Stimulated activated CD8-positive, alpha-beta memory T cell treated with anti-CD3 and anti-CD28 coated beads, Interleukin-15, amount 100 ng/mL, for 4 hours (primary cell): ENCODE measurements around the gene MSL1.

Source experiments
- DNase-seq, 2 donors: peaks; one replicate each; pipeline ENCODE4 v3.0.0-alpha.2; 2020; ENCODE audit warnings: low read depth in 2 of 2

The MSL1 gene

GRCh38 chr17:40174514-40174913 lies 52.7 kb downstream of the MSL1 start:
- DNase-seq = no peak

DNA sequence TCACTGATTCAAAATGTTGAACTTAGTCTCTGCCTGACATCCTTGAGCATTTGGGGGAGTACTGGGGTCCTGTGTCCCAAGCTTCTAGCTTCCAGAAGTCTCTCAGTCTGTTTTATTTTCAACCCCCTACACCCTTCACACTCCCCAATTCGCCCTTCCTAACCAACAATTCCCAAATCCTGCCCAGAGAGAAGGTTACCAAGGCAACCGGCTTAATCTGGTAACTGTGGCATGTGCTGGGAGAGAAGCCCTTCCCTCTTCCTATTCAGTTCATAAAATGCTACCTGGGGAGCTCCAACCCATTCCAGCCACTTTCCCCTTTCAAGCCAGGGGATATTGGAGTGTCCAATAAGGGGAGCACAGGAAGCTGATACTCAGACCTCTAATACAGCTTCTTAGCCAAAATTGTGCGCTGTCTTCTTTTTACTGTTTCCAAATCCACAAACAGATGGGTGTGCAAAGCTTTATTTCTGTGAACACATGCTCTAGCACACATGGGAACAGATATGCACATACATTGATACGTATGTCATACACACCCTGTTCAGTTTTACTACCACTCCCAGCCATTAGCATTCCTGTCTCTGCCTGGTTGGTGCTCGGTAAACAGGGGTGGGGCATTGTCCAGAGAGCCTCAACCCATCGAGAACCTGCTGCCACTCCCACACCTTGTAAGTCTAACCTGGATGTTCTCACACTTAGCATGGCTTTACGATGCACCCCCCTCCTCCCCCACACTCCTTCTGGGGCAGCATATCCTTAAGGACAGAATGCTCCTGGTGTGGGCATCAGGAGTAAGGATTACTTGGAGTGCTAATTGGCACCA lies 54.4 kb downstream of the MSL1 start:
- DNase-seq = no peak

- DNase-seq = no peak
Observed at GRCh38 chr17:40176754-40177110, 55.0 kb downstream of the MSL1 start.

DNA sequence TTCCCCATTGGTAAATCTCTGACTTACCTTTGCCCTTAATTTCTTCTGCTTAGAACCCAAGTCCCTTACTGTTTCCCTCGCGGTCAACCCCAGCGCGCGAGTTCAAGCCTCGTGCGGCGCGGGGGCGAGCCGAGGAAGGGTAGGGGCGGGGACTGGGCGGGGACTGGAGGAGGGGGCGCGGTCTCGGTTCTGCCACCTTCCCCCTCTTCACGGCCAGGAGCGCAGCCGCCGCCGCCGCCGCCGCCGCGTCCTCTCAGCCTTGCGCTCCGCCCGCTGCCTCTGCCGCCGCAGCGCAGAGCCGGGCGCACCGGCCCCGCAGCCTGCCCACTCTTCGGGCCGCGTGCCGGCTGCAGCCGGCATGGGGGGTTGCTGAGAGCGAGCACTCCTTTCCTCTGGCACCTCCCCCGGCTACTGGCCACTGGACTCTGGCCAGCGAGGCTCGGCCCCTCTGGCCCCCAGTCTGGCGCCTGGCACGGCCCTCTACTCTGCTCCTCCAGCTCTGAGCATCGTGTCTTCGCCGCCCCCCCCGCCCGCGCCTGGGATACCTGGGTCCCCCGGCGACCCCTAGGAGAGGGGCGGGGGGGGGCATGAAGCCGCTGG lies 55.6 kb downstream of the MSL1 start, which contains the start of gene RAPGEFL1:
Gene RAPGEFL1, plus strand, starts transcription at position 196 of the 600 bp plus-strand sequence. Its CDS starts 392 bp downstream, at position 588.
- peak; percentile 75 to 78 for DNase-seq

- no peak for DNase-seq
Observed at GRCh38 chr17:40178021-40178601, 56.3 kb downstream of the MSL1 start.

GRCh38 chr17:40178660-40179059 lies 56.9 kb downstream of the MSL1 start:
- no peak for DNase-seq

DNA sequence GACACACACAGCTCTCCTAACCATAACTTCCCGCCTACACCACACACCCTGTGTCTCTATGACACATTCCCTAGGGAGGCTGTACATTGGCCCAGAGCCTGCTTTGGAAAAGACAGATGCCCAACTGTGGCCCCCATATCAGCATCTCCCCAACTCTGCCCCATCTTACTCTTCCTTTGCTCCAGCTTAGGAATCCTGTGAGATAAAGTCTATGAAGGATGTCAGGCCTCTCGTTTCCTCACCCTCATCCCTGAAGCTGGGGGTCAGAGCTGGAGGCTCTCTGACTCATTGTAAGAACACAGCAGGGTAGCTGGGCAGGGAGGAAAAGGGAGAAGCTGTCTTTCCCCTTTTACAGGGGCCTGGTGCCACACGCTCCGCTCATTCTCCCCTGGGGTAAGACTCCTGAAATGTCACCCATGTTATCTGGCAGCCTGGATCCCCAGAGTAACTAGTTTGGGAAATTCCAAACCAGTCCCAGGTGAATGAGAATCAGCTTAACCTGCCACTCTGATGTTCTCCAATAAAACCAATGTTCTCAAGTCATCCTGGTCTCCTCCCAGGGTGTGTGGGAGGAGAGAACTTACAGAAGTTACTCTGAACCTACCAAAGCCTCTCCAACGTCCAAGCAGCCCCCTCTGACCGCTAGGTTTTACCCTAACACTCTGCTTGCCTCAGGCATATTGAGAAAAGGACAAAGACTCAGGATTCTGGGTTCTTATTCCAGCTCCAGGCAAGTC lies 58.3 kb downstream of the MSL1 start:
- DNase-seq = no peak

DNA sequence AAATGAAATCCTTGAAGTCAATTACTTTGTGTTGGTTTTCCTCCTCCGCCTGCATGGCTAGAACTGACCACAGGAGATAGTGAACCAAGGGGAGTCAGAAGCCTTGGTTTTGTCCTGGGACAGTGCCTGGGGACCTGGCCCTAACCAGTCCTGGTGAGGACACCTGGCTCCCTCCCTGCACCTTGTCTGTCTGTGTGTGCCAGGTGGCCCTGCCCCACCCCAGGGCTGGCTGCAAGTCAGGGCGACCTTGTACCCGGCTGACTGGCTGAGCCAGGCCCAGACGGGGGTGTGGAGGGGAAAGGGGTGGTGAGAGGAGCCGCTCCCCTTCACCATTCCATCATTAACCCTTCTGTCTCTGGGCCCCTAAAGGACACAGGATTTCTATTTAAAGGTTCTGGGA lies 58.9 kb downstream of the MSL1 start:
- no peak for DNase-seq

DNA sequence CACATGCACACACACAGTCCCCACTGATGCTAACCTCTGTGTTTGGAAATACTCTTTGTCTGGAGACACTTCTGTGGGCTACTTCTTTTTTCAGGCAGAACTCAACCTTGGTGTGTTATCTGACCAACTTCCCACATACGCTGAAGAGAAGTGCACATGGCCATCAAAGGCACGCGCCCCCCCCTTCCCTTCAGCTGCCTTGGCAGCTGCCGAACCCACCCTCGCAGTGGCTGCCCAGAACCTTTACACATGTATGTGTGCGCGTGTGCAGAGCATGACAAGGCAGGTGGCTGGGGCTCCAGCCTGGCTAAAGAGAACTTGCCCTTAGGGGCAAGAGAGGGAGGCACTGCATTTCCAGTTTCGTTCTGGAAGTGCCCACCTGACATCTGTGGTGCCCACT lies 59.4 kb downstream of the MSL1 start:
- no peak for DNase-seq

- DNase-seq = no peak
Observed at GRCh38 chr17:40182606-40183005, 60.8 kb downstream of the MSL1 start.
